AG20443 (cell line): Measurements from ENCODE around the gene CXCR2.
"Not testable (repeated sequence)": the region's sequence is repeated elsewhere in the genome, so short reads cannot be mapped to it uniquely, and the experiment has no call there.

Source experiments
- DNase-seq: peaks from one replicate; pipeline ENCODE4 v3.0.0; 2012; ENCODE audit warnings: low spot score, mixed read lengths

Gene CXCR2

GRCh38 chr2:218125626-218126080, at the start of gene CXCR2:
CXCR2 (plus strand) TSS chr2:218126028; CDS start chr2:218134802, 8,774 bp downstream.
- DNase-seq: no peak

GRCh38 chr2:218077464-218078216, 48.2 kb upstream of the CXCR2 start:
- DNase-seq: no peak

- DNase-seq: no peak
These were observed 45.6 kb upstream of the CXCR2 start for GRCh38 chr2:218079943-218080913.

GRCh38 chr2:218081063-218081462, 44.8 kb upstream of the CXCR2 start:
- no peak for DNase-seq

GRCh38 chr2:218081695-218082094, 44.1 kb upstream of the CXCR2 start:
- peak; percentile 94 for DNase-seq

- DNase-seq: no peak
These were observed 43.1 kb upstream of the CXCR2 start for GRCh38 chr2:218082586-218083351.

GRCh38 chr2:218083352-218083676, 42.5 kb upstream of the CXCR2 start:
- no peak for DNase-seq

GRCh38 chr2:218086478-218086877, 39.4 kb upstream of the CXCR2 start:
- no peak for DNase-seq

- no peak for DNase-seq
These were observed 36.6 kb upstream of the CXCR2 start for GRCh38 chr2:218089259-218089658.

GRCh38 chr2:218091746-218092145, 34.1 kb upstream of the CXCR2 start:
- DNase-seq: peak; percentile 8

GRCh38 chr2:218093879-218094278, 31.9 kb upstream of the CXCR2 start:
- peak; percentile 10 for DNase-seq

GRCh38 chr2:218095853-218096252, 30.0 kb upstream of the CXCR2 start:
- no peak for DNase-seq

GRCh38 chr2:218097975-218098374, 27.9 kb upstream of the CXCR2 start:
- no peak for DNase-seq

GRCh38 chr2:218108834-218109233, 17.0 kb upstream of the CXCR2 start:
- DNase-seq: not testable (repeated sequence)

- DNase-seq: not testable (repeated sequence)
These were observed 4.0 kb upstream of the CXCR2 start for GRCh38 chr2:218121789-218122188.

GRCh38 chr2:218122286-218122685, 3.5 kb upstream of the CXCR2 start:
- not testable (repeated sequence) for DNase-seq

- DNase-seq: no peak
These were observed 1.8 kb upstream of the CXCR2 start for GRCh38 chr2:218123986-218124385.

GRCh38 chr2:218125095-218125494, 733 bp upstream of the CXCR2 start:
- DNase-seq: no peak

- DNase-seq: no peak
These were observed 2.2 kb downstream of the CXCR2 start for GRCh38 chr2:218127929-218128455.

GRCh38 chr2:218128781-218129457, 3.1 kb downstream of the CXCR2 start:
- DNase-seq: no peak

GRCh38 chr2:218129458-218130135, 3.8 kb downstream of the CXCR2 start:
- peak; percentile 18 for DNase-seq
